Panc1 (cell line): ENCODE measurements around the gene OAS3.

Experiments
- CTCF ChIP-seq: fragments of 450-650 bp; IDR thresholded peaks from 2 replicates; pipeline ENCODE4 v1.5.1; 2017; ENCODE audit warnings: mild to moderate bottlenecking
- TCF7L2 ChIP-seq: IDR thresholded peaks from 2 replicates; pipeline ENCODE4 v1.6.1; 2011; ENCODE audit warnings: mild to moderate bottlenecking, low read depth, low read length, inconsistent platforms

GRCh38 chr12:112942572-112942971, 4.3 kb downstream of the OAS3 start:
- no peak for TF ChIP-seq CTCF
- TF ChIP-seq TCF7L2, result no peak
